ENCODE data around the gene SSBP3.
"Not testable (repeated sequence)": the region's sequence is repeated elsewhere in the genome, so short reads cannot be mapped to it uniquely, and the experiment has no call there.

The SSBP3 gene

DNA sequence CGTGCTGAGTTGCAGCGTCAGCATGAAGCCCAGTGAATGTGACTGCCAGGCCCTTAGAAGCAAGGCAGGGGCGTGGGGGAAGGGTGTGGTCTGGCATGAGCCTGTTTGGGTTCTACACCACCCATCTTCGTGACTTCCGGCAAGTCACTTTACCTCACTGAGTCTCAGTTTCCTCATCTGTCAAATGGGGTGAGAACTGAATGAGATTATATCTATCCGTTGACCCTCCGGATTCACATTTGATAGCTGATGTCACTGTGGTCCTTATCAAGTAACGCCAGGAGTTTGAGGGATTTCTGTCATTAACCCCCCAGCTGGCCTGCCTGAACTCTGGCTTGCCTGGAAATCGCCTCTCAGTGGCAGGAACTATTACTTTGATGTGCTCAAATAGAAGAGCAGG is 190.7 kb downstream of the SSBP3 start:
- DNase-seq: no peak

DNA sequence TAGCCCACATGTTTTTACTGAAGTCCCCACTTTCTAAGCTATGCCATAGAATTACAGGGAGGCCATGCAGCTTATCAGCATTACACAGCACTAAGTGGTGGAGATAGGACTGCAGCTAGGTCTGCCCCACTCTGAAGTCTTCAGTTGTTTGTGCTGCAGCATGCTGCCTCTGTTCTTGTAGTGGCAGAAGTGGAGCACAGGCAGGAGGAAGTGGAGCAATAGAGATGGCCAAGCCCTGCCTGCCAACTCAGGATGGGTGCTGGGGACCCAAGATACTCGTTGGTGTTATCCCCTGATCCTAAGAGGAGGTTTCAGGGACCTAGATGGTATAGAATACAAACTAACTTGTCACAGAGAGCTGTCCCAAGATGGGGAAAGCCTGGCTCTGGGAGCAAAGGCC is 193.3 kb downstream of the SSBP3 start:
- no peak for DNase-seq

- not testable (repeated sequence) for DNase-seq
Observed at GRCh38 chr1:54207896-54208295, 198.3 kb downstream of the SSBP3 start.

DNA sequence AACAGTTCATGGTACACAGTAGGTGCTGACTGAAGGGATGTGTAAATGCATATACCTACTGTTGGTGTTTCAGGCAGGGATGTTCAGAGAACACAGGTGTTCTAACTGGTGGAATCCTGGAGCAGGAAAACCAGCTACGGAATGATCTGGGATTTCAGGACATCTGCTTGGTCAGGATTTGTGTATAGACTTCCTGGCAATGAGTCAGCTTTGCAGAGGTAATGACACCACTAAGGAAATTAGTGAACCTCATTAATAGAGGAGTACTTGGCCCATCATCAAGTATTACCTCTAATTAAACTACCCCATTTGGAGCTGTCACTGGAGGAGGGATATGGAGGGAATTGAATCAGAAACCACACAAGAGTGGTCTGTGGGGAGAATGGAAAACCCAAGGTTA is 198.9 kb downstream of the SSBP3 start:
- no peak for DNase-seq

- DNase-seq: no peak
Observed at GRCh38 chr1:54204199-54204598, 202.0 kb downstream of the SSBP3 start.

GRCh38 chr1:54200519-54200997 is 205.6 kb downstream of the SSBP3 start:
- no peak for DNase-seq

GRCh38 chr1:54199765-54200518 is 206.3 kb downstream of the SSBP3 start, which contains the start of the genes CYB5RL and MRPL37:
Gene CYB5RL, minus strand, starts transcription at chr1:54200030. Its CDS starts 4,414 bp downstream, at chr1:54195616.
Gene MRPL37, plus strand, starts transcription at chr1:54200167. Its CDS starts 77 bp downstream, at chr1:54200244.
- peak; percentile 95 for DNase-seq

- no peak for DNase-seq
Observed at GRCh38 chr1:54199151-54199764, 206.9 kb downstream of the SSBP3 start.

DNA sequence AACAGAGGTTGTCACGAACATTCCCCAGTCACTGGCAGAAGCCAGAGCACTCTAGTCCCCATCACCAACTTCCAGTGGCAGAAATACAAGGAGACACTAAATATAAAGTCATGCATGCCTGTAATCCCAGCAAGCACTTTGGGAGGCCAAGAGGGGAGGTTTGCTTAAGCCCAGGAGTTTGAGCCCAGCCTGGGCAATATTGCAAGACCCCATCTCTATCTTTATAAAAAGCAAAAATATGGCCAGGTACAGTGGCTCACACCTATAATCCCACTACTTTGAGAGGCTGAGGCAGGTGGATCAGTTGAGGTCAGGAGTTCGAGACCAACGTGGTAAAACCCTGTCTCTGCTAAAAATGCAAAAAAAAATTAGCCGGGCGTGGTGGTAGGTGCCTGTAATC is 212.7 kb downstream of the SSBP3 start:
- DNase-seq: no peak

DNA sequence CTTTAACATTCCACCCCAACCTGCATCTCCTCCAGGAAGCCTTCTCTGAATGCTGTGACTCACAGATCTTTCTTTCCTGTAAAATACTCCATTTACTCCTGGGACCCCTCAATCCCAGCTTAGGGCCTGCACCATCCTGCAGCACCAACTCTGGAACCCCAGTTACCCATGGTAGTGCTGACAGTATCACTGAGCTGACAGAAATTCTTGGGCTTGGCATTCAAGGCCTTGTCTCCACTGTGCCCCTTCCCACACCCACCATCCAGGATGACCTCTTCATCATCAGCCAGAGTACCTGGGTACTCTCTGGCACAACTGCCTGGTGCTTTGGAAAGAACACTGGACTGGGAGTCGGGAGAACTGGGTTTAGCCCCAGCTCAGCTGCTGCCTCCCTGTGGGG is 214.7 kb downstream of the SSBP3 start:
- DNase-seq: no peak

- no peak for DNase-seq
Observed at GRCh38 chr1:54190526-54190925, 215.7 kb downstream of the SSBP3 start.

DNA sequence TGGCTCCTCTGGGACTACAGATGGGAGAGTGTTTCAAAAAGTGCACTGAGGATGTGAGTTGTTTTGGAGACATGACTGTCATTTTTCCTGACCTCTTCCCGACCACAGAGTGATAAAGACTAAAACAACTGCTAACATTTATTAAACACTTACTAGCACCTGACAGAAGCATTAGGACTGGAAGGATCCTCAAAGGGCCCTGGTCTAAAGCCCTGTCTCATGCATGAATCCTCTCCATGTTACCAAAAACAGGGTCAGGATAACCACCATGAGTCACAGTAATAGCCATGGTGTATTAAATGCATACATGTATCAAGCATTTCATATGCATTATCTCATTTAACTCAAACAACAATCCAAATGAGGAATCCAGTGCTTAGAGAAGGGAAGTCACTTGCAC is 217.9 kb downstream of the SSBP3 start:
- DNase-seq: no peak

- no peak for DNase-seq
Observed at GRCh38 chr1:54186056-54186455, 220.1 kb downstream of the SSBP3 start.

GRCh38 chr1:54180701-54181360 is 225.4 kb downstream of the SSBP3 start:
- no peak for DNase-seq

DNA sequence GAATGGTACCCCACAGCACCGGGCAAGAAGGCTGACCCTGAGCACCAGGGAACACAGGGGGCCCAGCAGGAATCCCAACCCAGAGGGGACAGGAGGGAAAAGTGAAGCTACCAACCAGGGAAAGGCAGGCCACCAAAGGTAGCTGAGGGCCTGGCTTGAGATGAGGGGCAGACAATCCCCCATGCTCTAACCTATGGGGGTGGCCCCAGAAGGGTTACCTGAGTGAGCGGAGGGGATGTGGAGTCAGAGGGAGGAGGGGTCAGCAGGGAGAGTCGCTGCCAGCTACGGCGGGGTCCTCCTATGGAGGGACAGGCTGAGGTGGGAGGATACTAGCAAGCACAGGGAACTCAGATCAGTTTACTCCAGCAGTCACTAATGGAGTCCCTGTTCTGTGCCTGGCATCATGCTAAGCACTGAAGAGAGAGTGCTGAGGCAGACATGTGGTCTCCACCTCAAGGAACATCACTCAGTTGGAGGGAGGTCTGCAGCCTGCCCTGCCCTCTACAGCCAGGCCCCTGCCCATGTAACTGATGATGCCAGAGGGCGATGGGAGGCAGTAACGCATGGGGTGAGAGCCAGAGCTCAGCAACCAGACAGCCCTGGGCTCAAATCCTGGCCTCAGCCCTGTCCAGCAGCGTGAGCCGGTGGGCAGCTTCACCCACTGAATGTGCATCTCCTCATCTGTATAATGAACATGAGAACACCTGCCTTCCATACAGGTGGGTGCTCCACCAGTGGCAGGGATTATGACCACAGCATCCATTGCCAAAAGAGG is 227.7 kb downstream of the SSBP3 start:
- no peak for DNase-seq

DNA sequence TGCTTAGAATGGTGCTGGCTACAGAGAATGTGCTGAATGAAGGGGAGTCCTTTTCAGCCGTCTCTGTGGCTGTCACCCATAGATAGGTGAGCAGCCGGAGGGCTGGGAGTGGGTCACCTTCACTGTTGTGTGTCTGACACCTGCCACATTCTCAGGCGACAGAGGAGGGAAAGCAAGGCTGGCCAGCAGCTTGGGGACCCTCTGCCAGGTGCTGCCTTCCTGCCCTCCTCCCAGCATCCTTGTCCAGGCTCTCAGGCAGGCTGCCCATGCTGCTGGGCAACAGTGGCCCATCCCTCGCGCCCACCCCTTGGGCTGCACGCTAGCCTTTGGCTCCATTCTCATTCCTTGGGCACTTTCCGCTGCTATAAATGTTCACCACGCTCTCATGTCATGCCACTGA is 228.5 kb downstream of the SSBP3 start:
- no peak for DNase-seq

GRCh38 chr1:54176621-54177327 is 229.4 kb downstream of the SSBP3 start:
- no peak for DNase-seq
